Neural progenitor cell (in vitro differentiated cells): Measurements from ENCODE around the gene GPR61. TPM values are rescaled to one million over a fixed set of nuclear protein-coding genes. Genes with fewer than 3 reads are reported as not detected.

ENCODE experiments used
- DNase-seq: peaks from one replicate; pipeline ENCODE4 v3.0.0-alpha.2; 2016; ENCODE audit warnings: low spot score
- H2AFZ ChIP-seq: fragments of 200-600 bp; sonication (generic); replicated peaks from 2 replicates; pipeline ENCODE4 v1.6.1; 2016; ENCODE audit warnings: antibody characterized with exemption
- H3F3A ChIP-seq: fragments of 200-600 bp; sonication (generic); 2 replicates; pipeline ENCODE4 v1.6.1; 2016; ENCODE audit warnings: antibody characterized with exemption, low read depth
- H3K27ac ChIP-seq: fragments of 200-600 bp; sonication (generic); 2 replicates; pipeline ENCODE4 v1.5.1; 2016; ENCODE audit warnings: mild to moderate bottlenecking
- H3K27me3 ChIP-seq: fragments of 200-600 bp; sonication (generic); 2 replicates; pipeline ENCODE4 v1.6.1; 2016; ENCODE audit warnings: mild to moderate bottlenecking, moderate library complexity
- H3K36me3 ChIP-seq: fragments of 200-600 bp; sonication (generic); 2 replicates; pipeline ENCODE4 v1.5.1; 2016
- H3K4me1 ChIP-seq: fragments of 200-600 bp; sonication (generic); 2 replicates; pipeline ENCODE4 v1.6.1; 2016; ENCODE audit warnings: mixed run types
- H3K4me2 ChIP-seq: fragments of 200-600 bp; sonication (generic); 2 replicates; pipeline ENCODE4 v1.6.1; 2016
- H3K4me3 ChIP-seq: fragments of 200-600 bp; sonication (generic); 2 replicates; pipeline ENCODE4 v1.5.1; 2016
- H3K79me2 ChIP-seq: fragments of 200-600 bp; sonication (generic); 2 replicates; pipeline ENCODE4 v1.6.1; 2016; ENCODE audit warnings: low read depth
- H3K9ac ChIP-seq: fragments of 200-600 bp; sonication (generic); 2 replicates; pipeline ENCODE4 v1.6.1; 2016
- H3K9me3 ChIP-seq: fragments of 200-600 bp; sonication (generic); 2 replicates; pipeline ENCODE4 v1.5.1; 2016; ENCODE audit warnings: low read depth
- H4K20me1 ChIP-seq: fragments of 200-600 bp; sonication (generic); 2 replicates; pipeline ENCODE4 v1.6.1; 2016; ENCODE audit warnings: low read depth
- H3K27ac Mint-ChIP-seq: 3 replicates; pipeline ENCODE4 v1.8.0; 2021; ENCODE audit warnings: mixed read lengths
- H3K27me3 Mint-ChIP-seq: 2 replicates; pipeline ENCODE4 v1.8.0; 2022; ENCODE audit warnings: low read depth, mild to moderate bottlenecking, inconsistent platforms, moderate library complexity, mixed read lengths; ENCODE audit not compliant: insufficient read depth
- H3K36me3 Mint-ChIP-seq: 3 replicates; pipeline ENCODE4 v1.8.0; 2021; ENCODE audit warnings: mixed read lengths
- H3K4me1 Mint-ChIP-seq: 3 replicates; pipeline ENCODE4 v1.8.0; 2021; ENCODE audit warnings: mixed read lengths
- H3K4me3 Mint-ChIP-seq: 3 replicates; pipeline ENCODE4 v1.8.0; 2021; ENCODE audit warnings: mild to moderate bottlenecking, moderate library complexity, mixed read lengths
- H3K9me3 Mint-ChIP-seq: 3 replicates; pipeline ENCODE4 v1.8.0; 2020; ENCODE audit warnings: mixed read lengths
- EZH2 ChIP-seq: fragments of 200-600 bp; sonication (generic); IDR thresholded peaks from 2 replicates; pipeline ENCODE4 v1.6.1; 2017; ENCODE audit warnings: antibody characterized with exemption, mild to moderate bottlenecking, moderate library complexity
- EZH2phosphoT487 ChIP-seq: fragments of 200-600 bp; sonication (generic); IDR thresholded peaks from 2 replicates; pipeline ENCODE4 v1.6.1; 2017; ENCODE audit warnings: antibody characterized with exemption
- total RNA-seq: library from RNA; depleted of rRNA; stranded (reverse); fragments of >200 nt; gene quantifications from 2 replicates; pipeline ENCODE4 v1.2.3, GENCODE V29; 2015; ENCODE audit warnings: low replicate concordance
- TF ChIP-seq, protein P1 (sequence below): fragments of 200-600 bp; sonication (generic); IDR thresholded peaks from 2 replicates; pipeline ENCODE4 v1.5.1; 2017; ENCODE audit warnings: antibody characterized with exemption, mild to moderate bottlenecking

Gene GPR61
- total RNA-seq, 1 donor from 2014 or later, result 0.71 TPM

DNA sequence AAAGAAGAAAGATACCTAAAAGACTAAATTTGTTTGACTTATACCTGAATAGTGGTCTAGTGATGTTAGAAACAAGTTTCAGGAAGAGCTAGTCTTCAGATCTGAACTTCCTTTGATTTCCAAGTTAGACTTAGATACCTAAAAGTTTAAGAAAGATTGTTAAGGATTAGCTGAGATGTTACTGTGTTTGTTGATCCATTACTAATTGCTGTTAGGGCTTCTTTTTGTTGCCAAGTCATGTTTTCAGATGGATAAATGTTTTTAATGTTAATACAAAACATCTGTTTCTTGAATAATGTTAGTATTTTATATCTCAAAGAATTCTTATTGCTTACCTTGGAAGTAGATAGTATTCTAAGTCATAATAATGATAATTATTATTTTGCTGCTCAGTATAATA, 20.3 kb downstream of the GPR61 start:
- peaks cover 39% of the 10 kb centered on the region for H3K4me1 ChIP-seq
- peaks cover 91% of the 10 kb centered on the region for H4K20me1 ChIP-seq
- H3K27me3 ChIP-seq, result no peaks in the 10 kb centered on the region
- no peaks in the 10 kb centered on the region for H3K36me3 ChIP-seq
- H3K4me2 ChIP-seq, result no peak overlapping the region
- H3K36me3 Mint-ChIP-seq, result peaks cover 6% of the 10 kb centered on the region
- peaks cover 2% of the 10 kb centered on the region for H3K27me3 Mint-ChIP-seq
- H3K79me2 ChIP-seq, result peaks cover 100% of the 10 kb centered on the region
- H3F3A ChIP-seq, result peaks cover 34% of the 10 kb centered on the region
- DNase-seq, result no peak
- no peaks in the 10 kb centered on the region for H3K9me3 Mint-ChIP-seq
- H3K9me3 ChIP-seq, result no peaks in the 10 kb centered on the region
- H3K27ac ChIP-seq, result no peak overlapping the region
- H3K9ac ChIP-seq, result no peak overlapping the region
- no peak overlapping the region for H3K4me3 Mint-ChIP-seq
- H3K4me3 ChIP-seq, result no peak overlapping the region
- peaks cover 20% of the 10 kb centered on the region for H3K4me1 Mint-ChIP-seq
- no peak overlapping the region for H3K27ac Mint-ChIP-seq
- no peak for TF ChIP-seq EZH2phosphoT487
- TF ChIP-seq EZH2, result no peak
- TF ChIP-seq, protein P1, sequence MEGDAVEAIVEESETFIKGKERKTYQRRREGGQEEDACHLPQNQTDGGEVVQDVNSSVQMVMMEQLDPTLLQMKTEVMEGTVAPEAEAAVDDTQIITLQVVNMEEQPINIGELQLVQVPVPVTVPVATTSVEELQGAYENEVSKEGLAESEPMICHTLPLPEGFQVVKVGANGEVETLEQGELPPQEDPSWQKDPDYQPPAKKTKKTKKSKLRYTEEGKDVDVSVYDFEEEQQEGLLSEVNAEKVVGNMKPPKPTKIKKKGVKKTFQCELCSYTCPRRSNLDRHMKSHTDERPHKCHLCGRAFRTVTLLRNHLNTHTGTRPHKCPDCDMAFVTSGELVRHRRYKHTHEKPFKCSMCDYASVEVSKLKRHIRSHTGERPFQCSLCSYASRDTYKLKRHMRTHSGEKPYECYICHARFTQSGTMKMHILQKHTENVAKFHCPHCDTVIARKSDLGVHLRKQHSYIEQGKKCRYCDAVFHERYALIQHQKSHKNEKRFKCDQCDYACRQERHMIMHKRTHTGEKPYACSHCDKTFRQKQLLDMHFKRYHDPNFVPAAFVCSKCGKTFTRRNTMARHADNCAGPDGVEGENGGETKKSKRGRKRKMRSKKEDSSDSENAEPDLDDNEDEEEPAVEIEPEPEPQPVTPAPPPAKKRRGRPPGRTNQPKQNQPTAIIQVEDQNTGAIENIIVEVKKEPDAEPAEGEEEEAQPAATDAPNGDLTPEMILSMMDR, result no peak
- no peak overlapping the region for H2AFZ ChIP-seq

DNA sequence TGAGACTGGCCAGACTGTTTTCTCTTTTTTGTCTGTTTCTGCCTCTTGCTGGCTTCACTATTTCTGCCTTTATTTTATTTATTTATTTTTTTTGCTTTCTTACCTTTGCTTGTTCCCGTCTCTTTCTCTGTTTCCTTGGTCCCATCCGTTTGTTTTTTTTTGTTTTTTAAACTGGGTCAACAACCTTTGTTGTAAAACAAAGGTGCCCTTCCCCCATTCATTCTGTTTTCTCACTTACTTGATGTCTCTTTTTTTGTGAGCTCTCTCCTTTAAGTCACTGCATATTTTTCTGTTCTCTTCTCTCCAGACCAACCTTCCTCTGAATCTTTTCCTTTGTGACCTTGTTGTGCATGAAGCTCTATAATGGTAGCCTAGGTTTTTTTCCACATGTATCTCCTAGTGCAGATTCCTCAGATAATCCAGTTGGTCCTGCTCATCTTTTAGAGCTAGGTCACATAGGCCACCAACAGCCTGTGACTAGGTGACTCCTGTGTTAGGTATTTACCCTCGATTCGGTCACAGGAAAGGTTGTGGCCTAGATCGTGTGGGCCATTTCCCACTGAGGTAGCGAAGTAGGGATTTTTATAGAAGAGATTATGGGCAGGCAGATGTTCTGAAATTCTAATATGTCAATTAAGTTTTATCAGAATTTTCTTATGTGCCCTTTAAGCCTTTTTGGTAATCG, 24.7 kb downstream of the GPR61 start:
- DNase-seq, result no peak
- no peaks in the 10 kb centered on the region for H3K9me3 ChIP-seq
- H3F3A ChIP-seq, result peaks cover 45% of the 10 kb centered on the region
- peak overlapping the region; percentile 64 for H3K4me2 ChIP-seq
- peaks cover 13% of the 10 kb centered on the region for H3K4me1 Mint-ChIP-seq
- H3K36me3 Mint-ChIP-seq, result no peaks in the 10 kb centered on the region
- no peak overlapping the region for H3K27ac Mint-ChIP-seq
- peaks cover 100% of the 10 kb centered on the region for H3K79me2 ChIP-seq
- H4K20me1 ChIP-seq, result peaks cover 85% of the 10 kb centered on the region
- H3K9ac ChIP-seq, result no peak overlapping the region
- TF ChIP-seq EZH2, result no peak
- H2AFZ ChIP-seq, result no peak overlapping the region
- no peak overlapping the region for H3K4me3 ChIP-seq
- no peaks in the 10 kb centered on the region for H3K9me3 Mint-ChIP-seq
- H3K27me3 ChIP-seq, result no peaks in the 10 kb centered on the region
- no peaks in the 10 kb centered on the region for H3K27me3 Mint-ChIP-seq
- H3K4me3 Mint-ChIP-seq, result no peak overlapping the region
- H3K27ac ChIP-seq, result peak overlapping the region; percentile 66
- H3K36me3 ChIP-seq, result no peaks in the 10 kb centered on the region
- peaks cover 44% of the 10 kb centered on the region for H3K4me1 ChIP-seq

DNA sequence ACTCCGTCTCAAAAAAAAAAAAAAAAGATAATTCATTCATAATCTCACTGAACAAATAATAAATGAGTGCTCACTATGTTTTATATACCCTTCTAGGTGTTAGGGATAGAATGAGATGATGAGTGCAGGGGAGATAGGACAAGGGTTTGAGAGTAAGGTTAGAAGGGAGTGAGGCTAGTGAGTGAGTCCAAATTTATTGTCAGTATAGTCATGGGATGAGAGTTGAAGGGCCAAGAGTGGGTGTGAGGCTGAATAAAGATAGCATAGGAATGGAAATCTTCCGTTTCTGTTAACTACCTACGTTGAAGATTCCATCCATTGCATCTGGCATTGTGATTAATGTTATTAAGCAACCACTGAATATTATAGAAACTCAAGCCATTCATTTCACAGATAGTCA, 25.6 kb downstream of the GPR61 start:
- H3F3A ChIP-seq, result peaks cover 39% of the 10 kb centered on the region
- peaks cover 41% of the 10 kb centered on the region for H3K4me1 ChIP-seq
- no peaks in the 10 kb centered on the region for H3K27me3 ChIP-seq
- peaks cover 100% of the 10 kb centered on the region for H3K79me2 ChIP-seq
- no peak for DNase-seq
- no peak overlapping the region for H3K4me2 ChIP-seq
- H3K27ac ChIP-seq, result no peak overlapping the region
- TF ChIP-seq EZH2, result no peak
- TF ChIP-seq EZH2phosphoT487, result no peak
- TF ChIP-seq, protein P1, result no peak
- H4K20me1 ChIP-seq, result peaks cover 85% of the 10 kb centered on the region
- H3K9me3 ChIP-seq, result no peaks in the 10 kb centered on the region
- no peaks in the 10 kb centered on the region for H3K36me3 ChIP-seq
- H3K27me3 Mint-ChIP-seq, result no peaks in the 10 kb centered on the region
- H3K36me3 Mint-ChIP-seq, result no peaks in the 10 kb centered on the region
- no peak overlapping the region for H3K4me3 Mint-ChIP-seq
- no peak overlapping the region for H3K4me3 ChIP-seq
- no peak overlapping the region for H2AFZ ChIP-seq
- no peaks in the 10 kb centered on the region for H3K9me3 Mint-ChIP-seq
- peaks cover 8% of the 10 kb centered on the region for H3K4me1 Mint-ChIP-seq
- H3K27ac Mint-ChIP-seq, result no peak overlapping the region
- H3K9ac ChIP-seq, result no peak overlapping the region

DNA sequence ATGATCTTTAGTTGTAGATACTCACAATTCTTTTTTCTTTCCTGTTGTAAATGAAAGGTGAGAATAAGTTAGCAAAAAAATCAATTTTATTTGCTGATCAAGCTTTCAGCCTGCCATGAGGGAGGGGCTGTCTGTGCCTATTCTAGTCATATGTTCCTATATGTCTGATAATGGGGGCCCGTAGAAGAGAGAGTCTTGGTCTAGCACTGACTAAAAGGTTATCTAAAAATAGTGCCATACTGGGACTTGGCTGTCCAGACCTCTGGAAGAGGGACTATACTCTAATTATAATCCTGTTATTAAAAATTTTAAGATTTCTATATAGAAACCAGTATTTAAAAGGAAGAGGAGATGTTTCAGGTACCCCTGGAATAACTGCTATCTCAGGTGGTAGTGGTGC, 27.3 kb downstream of the GPR61 start:
- Histone ChIP-seq H3F3A (peaks cover 32% of the 10 kb centered on the region), H3K27me3 (no peaks in the 10 kb centered on the region), H4K20me1 (peaks cover 84% of the 10 kb centered on the region), H3K4me2 (no peak overlapping the region), H2AFZ (no peak overlapping the region), H3K79me2 (peaks cover 100% of the 10 kb centered on the region), H3K4me3 (no peak overlapping the region), H3K9ac (no peak overlapping the region), H3K36me3 (no peaks in the 10 kb centered on the region), H3K9me3 (no peaks in the 10 kb centered on the region), H3K27ac (no peak overlapping the region), H3K4me1 (peaks cover 38% of the 10 kb centered on the region)
- Mint-ChIP-seq H3K4me1 (peaks cover 8% of the 10 kb centered on the region), H3K27me3 (no peaks in the 10 kb centered on the region), H3K4me3 (no peak overlapping the region), H3K27ac (no peak overlapping the region), H3K9me3 (no peaks in the 10 kb centered on the region), H3K36me3 (no peaks in the 10 kb centered on the region)
- TF ChIP-seq EZH2 (no peak), EZH2phosphoT487 (no peak)
- TF ChIP-seq, protein P1, result no peak
- DNase-seq, result no peak
